Tibial nerve (tissue), 4 donors: ENCODE results near the gene OR2AE1.

Experiments used
- CTCF ChIP-seq, 5 experiments: fragments of 200-600 bp in 3 of 5; fragments of 450-650 bp in 2 of 5; sonication (generic) in 3 of 5; IDR thresholded peaks; one replicate each; pipeline ENCODE4 v1.5.1; 2016 to 2019; ENCODE audit warnings: antibody characterized with exemption in 5 of 5, mild to moderate bottlenecking in 3 of 5, moderate library complexity in 2 of 5
- EP300 ChIP-seq, 2 donors: sonication (generic); formaldehyde crosslinking; IDR thresholded peaks; one replicate each; pipeline ENCODE4 v1.6.1; 2017; ENCODE audit warnings: antibody characterized with exemption in 2 of 2, mild to moderate bottlenecking in 1 of 2
- POLR2A ChIP-seq, 2 donors: fragments of 450-650 bp; IDR thresholded peaks; one replicate each; pipeline ENCODE4 v1.6.1; 2017; ENCODE audit warnings: antibody characterized with exemption in 2 of 2, mild to moderate bottlenecking in 2 of 2, moderate library complexity in 2 of 2

- no peak for TF ChIP-seq CTCF (IDR thresholded peaks at IDR 0.05)
- TF ChIP-seq POLR2A (IDR thresholded peaks at IDR 0.05): no peak
- no peak for TF ChIP-seq EP300 (IDR thresholded peaks at IDR 0.05)
Measured at GRCh38 chr7:99868246-99868645, 8.6 kb downstream of the OR2AE1 start.
